ENCODE data around the gene WLS. TPM values are rescaled to one million over a fixed set of nuclear protein-coding genes. Genes with fewer than 3 reads are reported as not detected.
"Not testable (repeated sequence)": the region's sequence is repeated elsewhere in the genome, so short reads cannot be mapped to it uniquely, and the experiment has no call there.

Gene WLS
- polyA plus RNA-seq, 1 donor: 73.4 TPM

- no peak for DNase-seq (ENCODE audit: low read depth)
These were observed 66.0 kb downstream of the WLS start for GRCh38 chr1:68166348-68166747.

DNA sequence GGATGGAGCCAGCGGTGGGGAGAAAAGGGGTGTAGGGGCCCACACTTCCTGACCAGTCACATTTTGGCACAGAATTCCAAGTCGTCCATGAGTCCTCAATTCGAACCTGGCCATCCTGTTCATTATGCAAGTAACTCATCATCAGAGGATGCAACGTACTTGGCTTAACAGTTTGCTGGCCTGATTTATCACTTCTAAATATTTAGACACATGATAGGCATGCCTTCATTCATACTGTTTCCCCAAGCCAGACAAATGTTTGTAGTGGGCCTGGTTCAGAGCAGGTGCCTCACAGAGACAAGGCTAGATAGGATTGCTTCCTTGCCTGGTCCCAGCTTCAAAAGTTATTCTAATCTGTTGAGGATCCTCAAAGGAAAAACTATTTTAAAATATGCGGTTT lies 66.7 kb downstream of the WLS start:
- no peak for DNase-seq (ENCODE audit: low read depth)

DNA sequence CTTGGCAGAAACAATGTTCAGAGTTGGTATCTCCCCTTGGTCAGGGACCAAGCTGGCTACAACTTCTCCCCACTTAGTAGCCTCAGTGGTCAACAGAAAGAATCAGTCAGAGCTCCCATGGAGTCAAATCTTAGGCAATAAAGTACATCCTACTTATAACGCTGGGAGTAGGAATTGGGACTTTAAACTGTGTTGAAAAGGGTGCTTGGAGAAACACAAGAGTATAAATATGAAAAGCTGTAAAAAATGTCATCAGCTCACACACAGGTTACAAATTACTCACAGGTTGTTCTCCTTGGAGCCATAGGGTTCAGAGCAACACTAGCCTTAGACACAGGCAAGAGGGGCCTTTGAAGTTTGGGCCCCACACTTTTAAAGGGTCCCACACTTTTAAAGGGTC lies 67.4 kb downstream of the WLS start:
- DNase-seq (ENCODE audit: low read depth): no peak

GRCh38 chr1:68163220-68163619 lies 69.1 kb downstream of the WLS start:
- no peak for DNase-seq (ENCODE audit: low read depth)

DNA sequence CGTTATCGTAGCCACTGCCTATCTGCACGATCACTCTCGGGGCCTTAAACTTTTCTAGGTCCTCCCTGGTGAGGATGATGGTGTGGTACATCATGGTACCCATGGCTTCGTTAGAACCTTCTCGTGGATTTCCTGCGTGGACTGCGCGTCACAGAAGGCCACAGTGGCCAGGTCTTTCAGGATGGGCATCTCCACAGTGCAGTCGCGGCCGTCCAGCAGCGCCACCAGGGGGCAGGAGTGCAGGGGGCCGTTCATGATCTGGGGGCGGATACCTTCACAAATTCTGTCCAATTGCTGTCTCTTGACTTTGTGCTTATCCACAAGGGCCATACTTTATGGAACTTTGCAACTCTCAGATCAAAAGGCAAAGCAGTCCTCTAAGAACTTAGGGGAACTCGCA lies 69.6 kb downstream of the WLS start:
- DNase-seq (ENCODE audit: low read depth): no peak

DNA sequence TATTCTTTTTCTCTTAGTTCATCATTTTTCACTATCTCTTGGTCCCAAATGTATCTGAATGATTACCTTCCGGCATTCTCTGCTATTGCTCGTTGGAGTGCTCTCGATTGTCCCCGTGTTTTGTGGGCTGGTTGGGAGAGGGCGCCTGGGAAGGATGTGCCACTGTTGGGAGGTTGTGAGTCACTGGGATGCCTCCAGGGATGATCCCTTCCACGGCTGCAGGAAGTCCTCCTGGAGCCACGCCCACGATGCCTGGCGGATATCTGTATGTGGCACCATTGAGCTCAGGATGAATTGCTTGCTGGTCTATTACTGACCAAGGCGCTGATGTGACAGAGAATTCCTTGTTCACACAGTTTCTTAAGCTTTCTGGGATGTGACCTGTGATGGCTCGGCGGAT lies 70.7 kb downstream of the WLS start:
- not testable (repeated sequence) for DNase-seq (ENCODE audit: low read depth)

- not testable (repeated sequence) for DNase-seq (ENCODE audit: low read depth)
These were observed 71.4 kb downstream of the WLS start for GRCh38 chr1:68160935-68161334.

DNA sequence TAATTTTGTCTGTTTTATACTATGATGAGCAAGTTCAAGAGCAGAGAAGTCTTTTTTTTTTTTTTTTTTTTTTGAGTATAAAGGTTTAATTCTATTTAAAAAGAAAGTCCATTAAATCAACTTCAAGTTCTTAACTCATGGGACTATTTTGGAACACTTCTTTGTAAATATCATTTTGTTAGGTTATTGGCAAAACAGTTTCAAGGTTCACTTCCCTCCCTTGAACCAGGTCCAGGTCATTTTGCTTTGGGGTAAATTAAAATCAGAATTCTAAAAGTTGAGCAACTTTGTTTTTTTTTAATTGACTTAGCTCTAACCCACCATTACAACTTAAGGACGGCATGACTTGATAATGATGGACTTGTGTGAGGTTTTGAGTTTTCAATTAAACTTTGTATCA lies 72.3 kb downstream of the WLS start:
- no peak for DNase-seq (ENCODE audit: low read depth)

GRCh38 chr1:68158837-68159236 lies 73.5 kb downstream of the WLS start:
- DNase-seq (ENCODE audit: low read depth): no peak

- DNase-seq (ENCODE audit: low read depth): no peak
These were observed 74.9 kb downstream of the WLS start for GRCh38 chr1:68157416-68157815.

GRCh38 chr1:68151690-68152089 lies 80.6 kb downstream of the WLS start:
- DNase-seq (ENCODE audit: low read depth): no peak

GRCh38 chr1:68149907-68150306 lies 82.4 kb downstream of the WLS start:
- DNase-seq (ENCODE audit: low read depth): no peak

- no peak for DNase-seq (ENCODE audit: low read depth)
These were observed 83.1 kb downstream of the WLS start for GRCh38 chr1:68149110-68149798.

DNA sequence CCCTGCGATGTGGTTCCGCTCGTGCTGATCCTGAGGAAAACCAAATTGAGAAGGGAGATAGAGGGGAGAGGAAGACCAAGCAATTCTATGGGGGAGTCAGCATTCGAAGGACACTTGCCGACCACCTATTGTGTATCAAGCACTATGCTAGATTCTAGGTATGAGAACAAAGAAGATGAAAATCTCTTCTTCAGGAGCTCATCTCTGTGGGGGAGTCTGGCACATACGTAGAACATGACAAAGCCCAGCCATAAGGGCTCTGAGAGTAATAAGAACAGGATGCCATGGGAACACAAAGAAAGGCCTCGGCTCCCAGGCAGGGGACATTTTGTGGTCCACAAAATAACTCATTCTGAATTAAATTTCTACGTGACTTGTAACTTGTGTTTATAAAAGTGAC lies 83.7 kb downstream of the WLS start:
- no peak for DNase-seq (ENCODE audit: low read depth)

DNA sequence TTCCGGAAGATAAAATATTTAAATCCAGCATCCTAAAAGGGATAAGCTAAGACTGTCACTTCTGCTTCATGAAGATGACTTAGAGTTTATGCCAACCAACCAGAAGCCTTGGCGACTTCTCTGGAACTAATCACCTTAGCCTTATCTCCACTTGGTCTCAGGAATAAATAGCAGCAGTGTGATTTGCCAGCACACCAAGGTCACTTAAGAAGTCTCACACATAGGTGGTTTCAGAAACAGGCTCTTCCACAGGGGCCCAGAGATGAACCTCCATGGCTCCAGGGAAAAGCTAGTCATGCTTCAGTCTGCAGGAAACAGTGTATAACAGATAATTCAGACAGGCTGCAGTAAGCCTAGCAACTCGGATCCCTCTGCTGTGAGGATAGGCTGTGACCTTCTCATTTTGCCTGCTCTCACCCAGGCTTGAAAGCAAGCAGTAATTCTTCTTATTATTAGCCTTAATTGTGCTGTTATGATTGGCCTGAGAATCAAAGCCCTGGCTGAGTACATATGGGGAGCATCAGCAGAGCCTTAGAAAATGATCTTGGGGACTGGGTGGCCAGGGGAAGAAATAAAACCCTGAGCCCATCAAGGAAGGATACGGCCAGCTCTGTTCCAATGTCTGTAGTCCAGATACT lies 84.7 kb downstream of the WLS start:
- DNase-seq (ENCODE audit: low read depth): no peak

- DNase-seq (ENCODE audit: low read depth): no peak
These were observed 86.8 kb downstream of the WLS start for GRCh38 chr1:68145418-68146126.

DNA sequence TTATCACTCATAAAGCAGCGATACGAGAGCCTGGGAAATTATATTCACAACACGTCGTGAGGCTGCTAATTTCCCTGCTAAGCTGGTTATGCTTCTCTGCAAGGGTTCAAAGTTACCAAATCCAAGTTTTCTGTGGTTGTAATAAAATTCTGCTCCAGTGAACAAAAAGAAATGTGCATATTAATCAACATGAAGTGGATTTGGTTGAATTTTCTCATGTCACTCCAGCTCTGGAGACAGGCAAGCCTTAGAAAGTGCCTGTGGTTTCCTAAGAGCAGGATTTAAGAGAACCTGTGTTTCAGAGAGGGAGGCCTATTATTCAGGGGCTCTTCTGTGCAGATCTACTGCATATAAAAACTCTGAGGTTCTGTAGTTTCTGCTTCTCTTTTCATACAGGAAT lies 87.5 kb downstream of the WLS start:
- DNase-seq (ENCODE audit: low read depth): no peak

DNA sequence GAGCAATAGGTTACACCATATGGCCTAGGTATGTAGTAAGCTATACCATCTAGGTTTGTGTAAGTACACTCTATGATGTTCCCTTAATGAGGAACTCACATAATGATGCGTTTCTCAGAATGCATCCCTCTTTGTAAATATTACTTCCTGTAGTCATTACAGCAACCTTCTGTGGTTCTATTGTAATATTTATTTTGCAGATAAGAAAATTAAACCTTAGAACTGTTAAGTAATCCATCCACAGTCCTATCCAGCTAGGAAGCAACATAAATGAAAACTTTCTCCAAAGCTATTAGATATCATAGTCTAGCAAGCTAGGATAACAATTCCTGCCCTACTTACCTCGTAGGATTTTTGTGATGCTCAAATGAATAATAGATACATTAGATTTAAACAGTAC lies 88.7 kb downstream of the WLS start:
- DNase-seq (ENCODE audit: low read depth): no peak

GRCh38 chr1:68142461-68142860 lies 89.9 kb downstream of the WLS start:
- DNase-seq (ENCODE audit: low read depth): no peak

- no peak for DNase-seq (ENCODE audit: low read depth)
These were observed 90.3 kb downstream of the WLS start for GRCh38 chr1:68142036-68142435.

GRCh38 chr1:68141071-68142021 lies 91.0 kb downstream of the WLS start:
- DNase-seq (ENCODE audit: low read depth): no peak

GRCh38 chr1:68140536-68140935 lies 91.8 kb downstream of the WLS start:
- no peak for DNase-seq (ENCODE audit: low read depth)
